ENCODE measurements around the gene TMEM132E. TPM values are rescaled to one million over a fixed set of nuclear protein-coding genes. Genes with fewer than 3 reads are reported as not detected.
"Not testable (repeated sequence)": the region's sequence is repeated elsewhere in the genome, so short reads cannot be mapped to it uniquely, and the experiment has no call there.

Gene TMEM132E
- total and polyA plus RNA-seq, 2 of the 4 experiments (the other 2 are of a cell fraction), result not detected

DNA sequence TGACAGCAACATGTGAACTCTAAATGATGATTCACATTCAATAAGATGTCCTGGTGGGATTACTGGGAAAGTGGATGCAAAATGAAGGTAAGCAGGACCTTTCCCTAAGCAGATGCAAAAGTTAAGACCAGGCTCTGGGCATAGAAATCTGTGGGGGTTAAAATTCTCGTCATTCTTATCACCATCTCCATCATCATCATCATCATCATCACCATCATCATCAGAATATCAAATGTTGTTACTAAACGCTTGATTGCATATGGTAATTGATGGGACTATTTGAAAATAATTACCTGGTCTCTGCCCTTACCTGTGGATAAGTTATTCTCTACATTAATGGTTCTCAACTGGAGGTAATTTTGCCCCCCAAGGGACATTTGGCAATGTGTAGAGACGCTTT is 41.9 kb upstream of the TMEM132E start:
- DNase-seq (no peak), ATAC-seq (ENCODE audit: low read depth) (no peak)
- POLR2A ChIA-PET (ENCODE audit: unreplicated experiment), result no interaction called here
- Histone ChIP-seq H3K14ac (replicated peaks; ENCODE audit: low read depth, low read length) (no peak overlapping the region), H2AK5ac (ENCODE audit: low read depth, low read length) (no peak overlapping the region), H4K5ac (ENCODE audit: low read depth, low read length) (no peak overlapping the region), H4K8ac (ENCODE audit: low read depth in 2 of 2, low read length in 2 of 2) (no peak overlapping the region), H3K27me3 (ENCODE audit: control insufficient read depth, insufficient read depth, low read length) (peaks cover 1% of the 10 kb centered on the region; the same call in 1 of the 2 replicates), H3K27ac (ENCODE audit: insufficient read depth, low read length) (no peak overlapping the region), H3K9me3 (ENCODE audit: control insufficient read depth, insufficient read depth, low read length) (no peaks in the 10 kb centered on the region), H4K20me1 (ENCODE audit: insufficient read depth, low read length) (no peaks in the 10 kb centered on the region), H3K23ac (ENCODE audit: low read depth, low read length) (no peak overlapping the region), H3K56ac (ENCODE audit: extremely low read depth, insufficient read depth, low read length) (no peak overlapping the region), H2BK120ac (ENCODE audit: low read depth, low read length) (no peak overlapping the region), H3K18ac (ENCODE audit: low read depth, low read length) (no peak overlapping the region), H2AK9ac (replicated peaks; ENCODE audit: low read depth, low read length, poor library complexity) (no peak overlapping the region), H3K4me1 (ENCODE audit: control insufficient read depth, insufficient read depth, low read length) (no peaks in the 10 kb centered on the region), H2AFZ (replicated peaks; ENCODE audit: low read length, poor library complexity) (no peak overlapping the region), H3K36me3 (ENCODE audit: control insufficient read depth, insufficient read depth, low read length) (no peaks in the 10 kb centered on the region), H2BK20ac (ENCODE audit: low read depth, low read length) (no peak overlapping the region), H4K91ac (ENCODE audit: insufficient read depth, low read depth, low read length) (no peak overlapping the region), H3K4me2 (ENCODE audit: low read depth, low read length) (no peak overlapping the region), H3K79me1 (ENCODE audit: low read depth in 1 of 2, low read length in 2 of 2) (no peaks in the 10 kb centered on the region), H3K9ac (ENCODE audit: low read depth, low read length) (no peak overlapping the region), H2BK5ac (ENCODE audit: low read depth, low read length, poor library complexity, severe bottlenecking) (no peak overlapping the region), H3K9me1 (ENCODE audit: insufficient read depth, low read length) (no peaks in the 10 kb centered on the region), H2BK15ac (ENCODE audit: low read depth, low read length) (no peak overlapping the region), H3K4ac (ENCODE audit: low read depth, low read length) (no peak overlapping the region), H3K4me3 (ENCODE audit: insufficient read depth, low read depth, low read length) (no peak overlapping the region)
- no CpG with 5 or more reads among the region's 3 CpGs for WGBS, 2 experiments (ENCODE audit: extremely low coverage in 2 of 2, insufficient read length in 1 of 2)
- TF ChIP-seq CEBPB (IDR thresholded peaks at IDR 0.05; ENCODE audit: low read depth, low read length) (no peak), POLR2A (IDR thresholded peaks at IDR 0.05; ENCODE audit: low read depth, low read length) (no peak)
- dilution Hi-C loops (cut with HindIII; ENCODE audit: low sequenced_read_pairs, unreplicated experiment) (no loop called here), intact Hi-C loops (cut with micrococcal nuclease) (no loop called here), in situ Hi-C loops (cut with MboI; ENCODE audit: low sequenced_read_pairs) (no loop called here)
- CTCF ChIA-PET, result no interaction called here
- BruUV-seq (replicated peaks), result no TSS peak

DNA sequence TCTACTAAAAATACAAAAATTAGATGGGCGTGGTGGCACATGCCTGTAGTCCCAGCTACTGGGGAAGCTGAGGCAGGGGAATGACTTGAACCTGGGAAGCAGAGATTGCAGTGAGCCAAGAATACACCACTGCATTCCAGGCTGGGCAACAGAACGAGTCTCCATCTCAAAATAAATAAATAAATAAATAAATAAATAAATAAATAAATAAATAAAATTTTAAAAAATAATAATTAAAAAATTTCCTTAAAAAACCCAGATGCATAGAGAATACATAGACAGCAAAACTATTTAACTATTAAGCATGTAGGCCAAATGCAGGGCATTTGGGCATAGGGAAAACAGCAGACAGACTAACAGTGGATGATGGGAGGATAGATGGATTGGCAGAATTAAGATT is 40.8 kb upstream of the TMEM132E start:
- H3K9me3 ChIP-seq (ENCODE audit: control insufficient read depth, insufficient read depth, low read length); dilution Hi-C loops (cut with HindIII; ENCODE audit: low sequenced_read_pairs, unreplicated experiment); BruUV-seq (replicated peaks): not testable (repeated sequence)

More for the DNA sequence above, 40.8 kb upstream of the TMEM132E start:
- in situ Hi-C loops (cut with MboI; ENCODE audit: low sequenced_read_pairs); H3K56ac ChIP-seq (ENCODE audit: extremely low read depth, insufficient read depth, low read length); H3K4me1 ChIP-seq (ENCODE audit: control insufficient read depth, insufficient read depth, low read length); H3K36me3 ChIP-seq (ENCODE audit: control insufficient read depth, insufficient read depth, low read length); H4K5ac ChIP-seq (ENCODE audit: low read depth, low read length); H2BK20ac ChIP-seq (ENCODE audit: low read depth, low read length); ATAC-seq (ENCODE audit: low read depth); H3K9ac ChIP-seq (ENCODE audit: low read depth, low read length); H4K91ac ChIP-seq (ENCODE audit: insufficient read depth, low read depth, low read length); H2AFZ ChIP-seq (replicated peaks; ENCODE audit: low read length, poor library complexity); H3K4me3 ChIP-seq (ENCODE audit: insufficient read depth, low read depth, low read length); H3K79me1 ChIP-seq (ENCODE audit: low read depth in 1 of 2, low read length in 2 of 2); H2BK15ac ChIP-seq (ENCODE audit: low read depth, low read length); H3K27me3 ChIP-seq (ENCODE audit: control insufficient read depth, insufficient read depth, low read length); H3K27ac ChIP-seq (ENCODE audit: insufficient read depth, low read length); H2BK120ac ChIP-seq (ENCODE audit: low read depth, low read length); H2AK5ac ChIP-seq (ENCODE audit: low read depth, low read length); H3K14ac ChIP-seq (replicated peaks; ENCODE audit: low read depth, low read length); POLR2A ChIA-PET (ENCODE audit: unreplicated experiment); H4K8ac ChIP-seq (ENCODE audit: low read depth in 2 of 2, low read length in 2 of 2); H2AK9ac ChIP-seq (replicated peaks; ENCODE audit: low read depth, low read length, poor library complexity); DNase-seq; intact Hi-C loops (cut with micrococcal nuclease); H4K20me1 ChIP-seq (ENCODE audit: insufficient read depth, low read length); H3K23ac ChIP-seq (ENCODE audit: low read depth, low read length); H2BK5ac ChIP-seq (ENCODE audit: low read depth, low read length, poor library complexity, severe bottlenecking); H3K9me1 ChIP-seq (ENCODE audit: insufficient read depth, low read length); H3K4me2 ChIP-seq (ENCODE audit: low read depth, low read length); H3K18ac ChIP-seq (ENCODE audit: low read depth, low read length); CTCF ChIA-PET; H3K4ac ChIP-seq (ENCODE audit: low read depth, low read length): not testable (repeated sequence)
- WGBS, 2 experiments (ENCODE audit: extremely low coverage in 2 of 2, insufficient read length in 1 of 2), result no CpG with 5 or more reads among the region's 2 CpGs

Measured in IMR-90 (cell line).